ENCODE results near the gene GAB2. TPM values are rescaled to one million over a fixed set of nuclear protein-coding genes. Genes with fewer than 3 reads are reported as not detected.

The GAB2 gene
- total and polyA plus RNA-seq, 2 of the 13 experiments (the other 11 are each of a cell fraction or from before 2014, with no cell fraction given), result 4.1 to 8.6 TPM

GRCh38 chr11:78268591-78269410 is 148.8 kb downstream of the GAB2 start:
- ChIA-PET CTCF (ENCODE audit: low intra/inter-chr PET ratio, low total read pairs) (no interaction called here), POLR2A (interaction anchor here (0.7 kb wide), 1 partner anchor 51 kb away, joined by 3 read pairs; no protein-coding TSS in a partner anchor)
- H3K9me3 ChIP-seq (ENCODE audit: low read length), result peaks cover 17% of the 10 kb centered on the region
- no peaks in the 10 kb centered on the region; a peak in 1 of 5 replicates for H3K36me3 ChIP-seq (replicated peaks in 1 of 2; ENCODE audit: control insufficient read depth in 1 of 2, insufficient read depth in 2 of 2, low read length in 2 of 2)
- no peak for ATAC-seq
- no peak overlapping the region for H3K27ac ChIP-seq (ENCODE audit: extremely low read length, insufficient read depth, low read length)
- no peak overlapping the region for H3K4me3 ChIP-seq (replicated peaks in 1 of 3; ENCODE audit: insufficient read depth in 1 of 3, low read depth in 2 of 3, low read length in 3 of 3)
- no peak overlapping the region for H3K9ac ChIP-seq (ENCODE audit: insufficient read depth, low read depth, low read length)
- H3K4me2 ChIP-seq (ENCODE audit: low read depth, low read length), result no peak overlapping the region
- no peaks in the 10 kb centered on the region; the same call in 1 of the 2 replicates for H3K4me1 ChIP-seq (ENCODE audit: insufficient read depth, low read length)
- no TSS peak for BruUV-seq (replicated peaks)
- in situ Hi-C loops (cut with HindIII; ENCODE audit: extremely low pct_ligation_motif_present, low pct_unique_long_range_greater_than_20kb) (no loop called here), intact Hi-C loops (cut with micrococcal nuclease; ENCODE audit: unreplicated experiment) (no loop called here)
- 95% methylated on average over 7 of the region's 7 CpGs for WGBS (ENCODE audit: low lambda C conversion rate)
- no peak overlapping the region for H2AFZ ChIP-seq (ENCODE audit: low read length)
- FAIRE-seq, result no peak
- TF ChIP-seq ZNF30 (CRISPR knock-in tag; IDR thresholded peaks at IDR 0.05) (no peak), ZNF672 (CRISPR knock-in tag; IDR thresholded peaks at IDR 0.05) (no peak), ZNF260 (CRISPR knock-in tag; IDR thresholded peaks at IDR 0.05; ENCODE audit: borderline replicate concordance, low read depth) (no peak), ZNF792 (CRISPR knock-in tag; IDR thresholded peaks at IDR 0.05) (no peak), ZNF430 (CRISPR knock-in tag; IDR thresholded peaks at IDR 0.05) (no peak), CBX5 (CRISPR knock-in tag; IDR thresholded peaks at IDR 0.05; ENCODE audit: borderline replicate concordance) (no peak), ZNF350 (CRISPR knock-in tag; IDR thresholded peaks at IDR 0.05; ENCODE audit: borderline replicate concordance, low read depth) (no peak), TARDBP (CRISPR knock-in tag; IDR thresholded peaks at IDR 0.05) (no peak), MZF1 (CRISPR knock-in tag; IDR thresholded peaks at IDR 0.05; ENCODE audit: borderline replicate concordance) (no peak), ZNF549 (CRISPR knock-in tag; IDR thresholded peaks at IDR 0.05) (no peak), TBX2 (CRISPR knock-in tag; IDR thresholded peaks at IDR 0.05; ENCODE audit: borderline replicate concordance) (no peak)
- TF ChIP-seq, protein P1, sequence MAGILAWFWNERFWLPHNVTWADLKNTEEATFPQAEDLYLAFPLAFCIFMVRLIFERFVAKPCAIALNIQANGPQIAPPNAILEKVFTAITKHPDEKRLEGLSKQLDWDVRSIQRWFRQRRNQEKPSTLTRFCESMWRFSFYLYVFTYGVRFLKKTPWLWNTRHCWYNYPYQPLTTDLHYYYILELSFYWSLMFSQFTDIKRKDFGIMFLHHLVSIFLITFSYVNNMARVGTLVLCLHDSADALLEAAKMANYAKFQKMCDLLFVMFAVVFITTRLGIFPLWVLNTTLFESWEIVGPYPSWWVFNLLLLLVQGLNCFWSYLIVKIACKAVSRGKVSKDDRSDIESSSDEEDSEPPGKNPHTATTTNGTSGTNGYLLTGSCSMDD (CRISPR knock-in tag; IDR thresholded peaks at IDR 0.05), result no peak
- TF ChIP-seq, protein P2, sequence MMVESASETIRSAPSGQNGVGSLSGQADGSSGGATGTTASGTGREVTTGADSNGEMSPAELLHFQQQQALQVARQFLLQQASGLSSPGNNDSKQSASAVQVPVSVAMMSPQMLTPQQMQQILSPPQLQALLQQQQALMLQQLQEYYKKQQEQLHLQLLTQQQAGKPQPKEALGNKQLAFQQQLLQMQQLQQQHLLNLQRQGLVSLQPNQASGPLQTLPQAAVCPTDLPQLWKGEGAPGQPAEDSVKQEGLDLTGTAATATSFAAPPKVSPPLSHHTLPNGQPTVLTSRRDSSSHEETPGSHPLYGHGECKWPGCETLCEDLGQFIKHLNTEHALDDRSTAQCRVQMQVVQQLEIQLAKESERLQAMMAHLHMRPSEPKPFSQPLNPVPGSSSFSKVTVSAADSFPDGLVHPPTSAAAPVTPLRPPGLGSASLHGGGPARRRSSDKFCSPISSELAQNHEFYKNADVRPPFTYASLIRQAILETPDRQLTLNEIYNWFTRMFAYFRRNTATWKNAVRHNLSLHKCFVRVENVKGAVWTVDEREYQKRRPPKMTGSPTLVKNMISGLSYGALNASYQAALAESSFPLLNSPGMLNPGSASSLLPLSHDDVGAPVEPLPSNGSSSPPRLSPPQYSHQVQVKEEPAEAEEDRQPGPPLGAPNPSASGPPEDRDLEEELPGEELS (CRISPR knock-in tag; IDR thresholded peaks at IDR 0.05), result no peak
- H4K20me1 ChIP-seq (ENCODE audit: insufficient read depth, low read length), result no peaks in the 10 kb centered on the region
- H3K79me2 ChIP-seq (ENCODE audit: insufficient read depth, low read length), result no peaks in the 10 kb centered on the region
- DNase-seq (ENCODE audit: low spot score), result no peak
- H3K27me3 ChIP-seq (ENCODE audit: control insufficient read depth in 1 of 2, insufficient read depth in 2 of 2, low read length in 2 of 2), result no peaks in the 10 kb centered on the region
